ENCODE measurements around the gene OPCML.

DNA sequence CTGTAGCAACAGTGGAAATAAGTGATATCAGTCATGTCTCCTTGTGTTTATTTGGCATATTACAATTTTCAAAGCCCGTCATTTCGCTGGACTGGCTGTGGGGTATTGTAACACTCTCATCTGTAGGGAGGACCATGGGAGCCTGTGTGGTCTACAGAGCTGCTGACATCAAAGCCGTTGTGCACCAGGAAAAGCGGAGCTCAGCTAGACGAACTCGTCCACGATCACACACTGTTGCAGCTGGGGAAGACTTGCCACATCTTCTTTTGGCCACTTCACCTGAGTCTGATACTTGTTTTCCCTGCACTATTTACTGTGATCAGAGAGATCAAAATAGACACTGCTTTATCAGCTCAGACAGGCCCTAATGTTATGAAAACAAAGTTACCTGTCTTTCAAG lies 741.3 kb downstream of the OPCML start:
- TF ChIP-seq, protein P1, sequence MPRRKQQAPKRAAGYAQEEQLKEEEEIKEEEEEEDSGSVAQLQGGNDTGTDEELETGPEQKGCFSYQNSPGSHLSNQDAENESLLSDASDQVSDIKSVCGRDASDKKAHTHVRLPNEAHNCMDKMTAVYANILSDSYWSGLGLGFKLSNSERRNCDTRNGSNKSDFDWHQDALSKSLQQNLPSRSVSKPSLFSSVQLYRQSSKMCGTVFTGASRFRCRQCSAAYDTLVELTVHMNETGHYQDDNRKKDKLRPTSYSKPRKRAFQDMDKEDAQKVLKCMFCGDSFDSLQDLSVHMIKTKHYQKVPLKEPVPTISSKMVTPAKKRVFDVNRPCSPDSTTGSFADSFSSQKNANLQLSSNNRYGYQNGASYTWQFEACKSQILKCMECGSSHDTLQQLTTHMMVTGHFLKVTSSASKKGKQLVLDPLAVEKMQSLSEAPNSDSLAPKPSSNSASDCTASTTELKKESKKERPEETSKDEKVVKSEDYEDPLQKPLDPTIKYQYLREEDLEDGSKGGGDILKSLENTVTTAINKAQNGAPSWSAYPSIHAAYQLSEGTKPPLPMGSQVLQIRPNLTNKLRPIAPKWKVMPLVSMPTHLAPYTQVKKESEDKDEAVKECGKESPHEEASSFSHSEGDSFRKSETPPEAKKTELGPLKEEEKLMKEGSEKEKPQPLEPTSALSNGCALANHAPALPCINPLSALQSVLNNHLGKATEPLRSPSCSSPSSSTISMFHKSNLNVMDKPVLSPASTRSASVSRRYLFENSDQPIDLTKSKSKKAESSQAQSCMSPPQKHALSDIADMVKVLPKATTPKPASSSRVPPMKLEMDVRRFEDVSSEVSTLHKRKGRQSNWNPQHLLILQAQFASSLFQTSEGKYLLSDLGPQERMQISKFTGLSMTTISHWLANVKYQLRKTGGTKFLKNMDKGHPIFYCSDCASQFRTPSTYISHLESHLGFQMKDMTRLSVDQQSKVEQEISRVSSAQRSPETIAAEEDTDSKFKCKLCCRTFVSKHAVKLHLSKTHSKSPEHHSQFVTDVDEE (CRISPR knock-in tag; IDR thresholded peaks at IDR 0.05) = no peak
- no peak for TF ChIP-seq RARB (CRISPR knock-in tag; IDR thresholded peaks at IDR 0.05)
- no peak for TF ChIP-seq ZFP30 (CRISPR knock-in tag; IDR thresholded peaks at IDR 0.05)
- no peak for TF ChIP-seq ZFP3 (CRISPR knock-in tag; IDR thresholded peaks at IDR 0.05)
- TF ChIP-seq ARNTL (CRISPR knock-in tag; IDR thresholded peaks at IDR 0.05; ENCODE audit: borderline replicate concordance, low read depth) = no peak
- TF ChIP-seq TOX (CRISPR knock-in tag; IDR thresholded peaks at IDR 0.05; ENCODE audit: borderline replicate concordance) = no peak
- no peak for TF ChIP-seq CSDC2 (CRISPR knock-in tag; IDR thresholded peaks at IDR 0.05)
- TF ChIP-seq ESRRG (CRISPR knock-in tag; IDR thresholded peaks at IDR 0.05) = no peak
- TF ChIP-seq SNAI2 (CRISPR knock-in tag; IDR thresholded peaks at IDR 0.05) = no peak

All from SK-N-SH treated with all-trans-retinoic acid at 6 μM for 48 hours (cell line).